ENCODE data around the gene LMX1B. TPM values are rescaled to one million over a fixed set of nuclear protein-coding genes. Genes with fewer than 3 reads are reported as not detected.

Gene LMX1B
- total RNA-seq, 1 experiment from 2014 or later: 11.3 TPM

DNA sequence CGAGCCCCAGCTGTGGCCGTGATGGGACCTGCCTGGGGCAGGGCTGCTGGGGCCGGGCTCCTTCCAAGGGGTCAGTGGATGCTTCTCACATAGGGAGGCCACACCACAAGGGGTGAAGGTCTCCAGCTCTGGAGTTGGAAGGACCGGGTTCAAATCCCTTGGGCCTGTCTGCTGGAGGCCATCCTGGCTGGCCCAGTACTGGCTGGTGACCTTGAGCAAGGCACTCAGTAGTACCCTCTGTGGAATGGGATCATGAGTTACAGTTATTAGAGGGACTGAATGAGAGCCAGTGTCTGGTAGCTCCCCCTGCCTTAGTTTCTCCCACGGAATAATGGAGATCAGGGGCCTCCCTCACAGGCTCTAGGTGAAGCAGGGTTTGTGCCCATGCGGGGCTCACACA, 58.3 kb downstream of the LMX1B start:
- BruUV-seq (replicated peaks): no TSS peak
- Histone ChIP-seq H3K4me2 (ENCODE audit: low read length) (no peak overlapping the region), H3K4me3 (replicated peaks in 1 of 2; ENCODE audit: low read depth in 1 of 2, low read length in 2 of 2) (no peak overlapping the region), H3K9ac (ENCODE audit: low read length) (no peak overlapping the region), H3K36me3 (ENCODE audit: control insufficient read depth in 1 of 2, insufficient read depth in 2 of 2, low read length in 2 of 2) (no peaks in the 10 kb centered on the region), H3K9me3 (ENCODE audit: control insufficient read depth in 1 of 2, insufficient read depth in 1 of 2, low read depth in 1 of 2, low read length in 2 of 2) (no peaks in the 10 kb centered on the region), H3K79me2 (ENCODE audit: insufficient read depth, low read length) (no peaks in the 10 kb centered on the region), H4K20me1 (ENCODE audit: insufficient read depth) (no peaks in the 10 kb centered on the region), H3K27ac (ENCODE audit: low read depth, low read length) (no peak overlapping the region), H3K4me1 (ENCODE audit: control insufficient read depth in 1 of 2, insufficient read depth in 2 of 2, low read length in 2 of 2) (peaks cover 0 to 17% of the 10 kb centered on the region in 2 experiments; a peak in 2 of 4 replicates), H3K27me3 (ENCODE audit: insufficient read depth, low read length) (no peaks in the 10 kb centered on the region), H3K9me2 (ENCODE audit: insufficient read depth) (no peaks in the 10 kb centered on the region), H2AFZ (ENCODE audit: low read depth, low read length, poor library complexity, severe bottlenecking) (no peak overlapping the region)
- TF ChIP-seq ZBTB33 (IDR thresholded peaks at IDR 0.05; ENCODE audit: extremely low read depth, insufficient replicate concordance, low read length) (no peak), ZNF274 (IDR thresholded peaks at IDR 0.05; ENCODE audit: low read depth, low read length) (no peak), CEBPB (IDR thresholded peaks at IDR 0.05; ENCODE audit: low read depth) (no peak), REST (IDR thresholded peaks at IDR 0.05; ENCODE audit: low read depth) (no peak), TCF7L2 (IDR thresholded peaks at IDR 0.05; ENCODE audit: borderline replicate concordance, extremely low read depth, insufficient read depth, insufficient read length) (no peak), POLR2AphosphoS5 (IDR thresholded peaks at IDR 0.05; ENCODE audit: low read depth, low read length) (no peak)
- CTCF ChIA-PET: interaction anchor here (1.2 kb wide), 1 partner anchor 19 kb away, joined by 3 read pairs; no protein-coding TSS in a partner anchor
- POLR2A ChIA-PET: no interaction called here
- intact Hi-C loops (cut with micrococcal nuclease): no loop called here
- RAD21 ChIA-PET (ENCODE audit: low non-redundant PET in 1 of 2, low total read pairs in 2 of 2, uncharacterized antibody in 2 of 2, unreplicated experiment in 2 of 2): no interaction called here
- ATAC-seq: no peak
- DNase-seq (ENCODE audit: low read depth, low spot score): no peak

All from HCT116 (cell line).